Mammary epithelial cell (primary cell): ENCODE data around the gene MTX1.

Experiments
- EZH2 ChIP-seq: IDR thresholded peaks from 2 replicates; pipeline ENCODE4 v1.6.1; 2012; ENCODE audit warnings: low read length, inconsistent platforms, borderline replicate concordance
- TF ChIP-seq, protein P1 (sequence below), 2 donors: IDR thresholded peaks in 1 of 2; conservative IDR thresholded peaks in 1 of 2; 2 replicates each; pipeline ENCODE4 v1.5.1; 2011 to 2012; ENCODE audit warnings: inconsistent platforms in 2 of 2, low read length in 2 of 2, mild to moderate bottlenecking in 2 of 2, control low read depth in 1 of 2, low read depth in 1 of 2; ENCODE audit not compliant: insufficient read depth in 1 of 2; ENCODE audit errors: extremely low read depth in 1 of 2

GRCh38 chr1:155247667-155248553 is 39.4 kb downstream of the MTX1 start:
- TF ChIP-seq EZH2, result no peak
- TF ChIP-seq, protein P1, sequence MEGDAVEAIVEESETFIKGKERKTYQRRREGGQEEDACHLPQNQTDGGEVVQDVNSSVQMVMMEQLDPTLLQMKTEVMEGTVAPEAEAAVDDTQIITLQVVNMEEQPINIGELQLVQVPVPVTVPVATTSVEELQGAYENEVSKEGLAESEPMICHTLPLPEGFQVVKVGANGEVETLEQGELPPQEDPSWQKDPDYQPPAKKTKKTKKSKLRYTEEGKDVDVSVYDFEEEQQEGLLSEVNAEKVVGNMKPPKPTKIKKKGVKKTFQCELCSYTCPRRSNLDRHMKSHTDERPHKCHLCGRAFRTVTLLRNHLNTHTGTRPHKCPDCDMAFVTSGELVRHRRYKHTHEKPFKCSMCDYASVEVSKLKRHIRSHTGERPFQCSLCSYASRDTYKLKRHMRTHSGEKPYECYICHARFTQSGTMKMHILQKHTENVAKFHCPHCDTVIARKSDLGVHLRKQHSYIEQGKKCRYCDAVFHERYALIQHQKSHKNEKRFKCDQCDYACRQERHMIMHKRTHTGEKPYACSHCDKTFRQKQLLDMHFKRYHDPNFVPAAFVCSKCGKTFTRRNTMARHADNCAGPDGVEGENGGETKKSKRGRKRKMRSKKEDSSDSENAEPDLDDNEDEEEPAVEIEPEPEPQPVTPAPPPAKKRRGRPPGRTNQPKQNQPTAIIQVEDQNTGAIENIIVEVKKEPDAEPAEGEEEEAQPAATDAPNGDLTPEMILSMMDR (conservative IDR thresholded peaks at IDR 0.05 in 1 of 2, IDR thresholded peaks at IDR 0.05 in 1 of 2; ENCODE audit: extremely low read depth in 1 of 2, insufficient read depth in 1 of 2, low read depth in 1 of 2, low read length in 2 of 2), result no peak
